Aorta (tissue), 5 donors: Measurements from ENCODE around the gene KIF5A. TPM values are rescaled to one million over a fixed set of nuclear protein-coding genes. Genes with fewer than 3 reads are reported as not detected.
"Not testable (repeated sequence)": the region's sequence is repeated elsewhere in the genome, so short reads cannot be mapped to it uniquely, and the experiment has no call there.

Experiments used
- ATAC-seq: fragments of 200-7000 bp; cut with Tn5 transposase; one replicate; pipeline ENCODE4 v1.9.1; 2022; ENCODE audit warnings: moderate library complexity; ENCODE audit not compliant: low FRiP score
- DNase-seq, 2 donors: peaks; one replicate each; pipeline ENCODE4 v3.0.0-alpha.2; 2020
- H3K27ac ChIP-seq, 2 donors: one replicate each; pipeline ENCODE4 v1.5.1; 2013; ENCODE audit warnings: low read length in 2 of 2, mild to moderate bottlenecking in 2 of 2, moderate library complexity in 2 of 2, control low read depth in 1 of 2, inconsistent platforms in 1 of 2, low read depth in 1 of 2
- H3K27me3 ChIP-seq, 2 donors: one replicate each; pipeline ENCODE4 v1.6.1; 2013; ENCODE audit warnings: control low read depth in 1 of 2, low read length in 1 of 2, mild to moderate bottlenecking in 1 of 2, moderate library complexity in 1 of 2; ENCODE audit not compliant: insufficient read depth in 2 of 2, control insufficient read depth in 1 of 2
- H3K36me3 ChIP-seq, 2 donors: one replicate each; pipeline ENCODE4 v1.6.1; 2013; ENCODE audit warnings: control low read depth in 1 of 2, low read length in 1 of 2, mild to moderate bottlenecking in 1 of 2; ENCODE audit not compliant: insufficient read depth in 2 of 2, control insufficient read depth in 1 of 2
- H3K4me1 ChIP-seq, 2 donors: one replicate each; pipeline ENCODE4 v1.6.1; 2013; ENCODE audit warnings: low read length in 2 of 2, control low read depth in 1 of 2, mild to moderate bottlenecking in 1 of 2, moderate library complexity in 1 of 2; ENCODE audit not compliant: insufficient read depth in 2 of 2, control insufficient read depth in 1 of 2
- H3K4me3 ChIP-seq, 2 donors: one replicate each; pipeline ENCODE4 v1.5.1; 2013; ENCODE audit warnings: low read length in 2 of 2, control low read depth in 1 of 2, mild to moderate bottlenecking in 1 of 2
- H3K9me3 ChIP-seq: one replicate; pipeline ENCODE4 v1.6.1; 2013; ENCODE audit warnings: mild to moderate bottlenecking, low read length; ENCODE audit not compliant: control insufficient read depth
- WGBS, 2 donors: extraction: QIAGEN DNeasy Blood & Tissue Kit; methylation state at CpG; one replicate each; pipeline ENCODE4 v1.1.7; 2013; 5-methylcytosine and 5-hydroxymethylcytosine counted together
- intact Hi-C, 2 donors: fragments of 100-400 bp; cut with DNase I; formaldehyde crosslinking; loops; one replicate each; pipeline versions ENCODE4 v1.14.2 to v1.15.0; 2022
- polyA plus RNA-seq, 2 donors: library from polyadenylated mRNA; stranded (reverse); fragments of 200-250 nt; gene quantifications; one replicate each; pipeline ENCODE4 v1.2.3, GENCODE V29; 2013
- total RNA-seq, 2 donors: library from RNA; stranded (reverse); fragmentation: NEBNext Ultra II Directional; extraction: Animal tissue kit (Norgen Biotek cat#: 25700); gene quantifications; one replicate each; pipeline ENCODE4 v1.2.1, GENCODE V29; 2021
- donor health status: healthy with polysubstance abuse.
- donor health status: Bipolar disorder and iron deficiency.
- donor health status: DM: no; HTN: no; CAD: no.
- donor health status: DM: no; HTN: no; CAD: no.
- donor health status: DM: yes; HTN: yes; CAD: no.

KIF5A gene
- total and polyA plus RNA-seq, 4 donors, result 0.75 to 3.5 (median 1.1) TPM

- Histone ChIP-seq H3K27me3 (no peaks in the 10 kb centered on the region), H3K4me1 (no peaks in the 10 kb centered on the region), H3K27ac (no peak overlapping the region), H3K9me3 (no peaks in the 10 kb centered on the region), H3K36me3 (peaks cover 0 to 7% of the 10 kb centered on the region in 2 donors), H3K4me3 (no peak overlapping the region)
- DNase-seq (no peak), ATAC-seq (no peak)
- 84 to 89% methylated on average over 10 of the region's 10 CpGs for WGBS, 2 donors
- intact Hi-C loops, result no loop called here
Measured at GRCh38 chr12:57613427-57614109, 63.7 kb downstream of the KIF5A start.

DNA sequence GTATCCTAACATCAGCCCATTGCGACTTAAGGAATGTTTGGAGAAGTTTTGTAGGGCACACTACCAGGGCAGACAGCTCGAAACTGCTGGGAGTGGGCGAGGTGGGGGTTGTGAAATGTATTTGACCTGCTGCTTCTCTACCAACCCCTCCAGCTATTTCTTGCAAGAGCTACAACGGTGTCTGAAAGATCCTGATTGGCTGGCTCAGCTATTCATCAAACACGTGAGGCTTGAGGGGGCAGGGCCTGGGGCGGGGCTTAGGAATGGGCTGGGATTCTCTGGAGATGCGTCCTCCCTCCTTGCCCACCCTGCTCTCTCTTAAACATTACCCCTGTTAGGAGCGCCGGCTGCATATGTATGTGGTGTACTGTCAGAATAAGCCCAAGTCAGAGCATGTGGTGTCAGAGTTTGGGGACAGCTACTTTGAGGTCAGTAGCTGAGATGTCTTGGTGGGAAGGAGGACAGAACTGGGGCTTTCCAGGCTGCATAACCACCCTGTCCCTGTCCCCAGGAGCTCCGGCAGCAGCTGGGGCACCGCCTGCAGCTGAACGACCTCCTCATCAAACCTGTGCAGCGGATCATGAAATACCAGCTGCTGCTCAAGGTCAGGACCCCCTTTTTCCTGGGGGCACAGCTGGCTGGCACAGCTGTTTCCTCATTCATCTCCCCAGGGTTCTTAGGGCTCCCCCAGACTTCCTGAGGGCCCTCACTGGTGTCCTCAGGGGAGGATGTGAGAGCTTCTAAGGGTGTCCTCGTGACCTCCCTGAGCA, 64.5 kb downstream of the KIF5A start:
- Histone ChIP-seq H3K4me1 (no peaks in the 10 kb centered on the region), H3K4me3 (no peak overlapping the region), H3K27ac (no peak overlapping the region), H3K27me3 (no peaks in the 10 kb centered on the region), H3K9me3 (no peaks in the 10 kb centered on the region), H3K36me3 (peaks cover 0 to 7% of the 10 kb centered on the region in 2 donors)
- no peak for ATAC-seq
- intact Hi-C loops, result no loop called here
- no peak for DNase-seq
- WGBS, 2 donors, result 61 to 65% methylated on average over 14 of the region's 14 CpGs

GRCh38 chr12:57614948-57615500, 65.2 kb downstream of the KIF5A start:
- 83% methylated on average over 11 of the region's 11 CpGs for WGBS, 2 donors
- H3K27me3 ChIP-seq, result no peaks in the 10 kb centered on the region
- H3K36me3 ChIP-seq, result peaks cover 0 to 7% of the 10 kb centered on the region in 2 donors
- no peak overlapping the region for H3K4me3 ChIP-seq
- no peak overlapping the region for H3K27ac ChIP-seq
- DNase-seq, result no peak
- intact Hi-C loops, result no loop called here
- ATAC-seq, result no peak
- no peaks in the 10 kb centered on the region for H3K9me3 ChIP-seq
- H3K4me1 ChIP-seq, result no peaks in the 10 kb centered on the region

DNA sequence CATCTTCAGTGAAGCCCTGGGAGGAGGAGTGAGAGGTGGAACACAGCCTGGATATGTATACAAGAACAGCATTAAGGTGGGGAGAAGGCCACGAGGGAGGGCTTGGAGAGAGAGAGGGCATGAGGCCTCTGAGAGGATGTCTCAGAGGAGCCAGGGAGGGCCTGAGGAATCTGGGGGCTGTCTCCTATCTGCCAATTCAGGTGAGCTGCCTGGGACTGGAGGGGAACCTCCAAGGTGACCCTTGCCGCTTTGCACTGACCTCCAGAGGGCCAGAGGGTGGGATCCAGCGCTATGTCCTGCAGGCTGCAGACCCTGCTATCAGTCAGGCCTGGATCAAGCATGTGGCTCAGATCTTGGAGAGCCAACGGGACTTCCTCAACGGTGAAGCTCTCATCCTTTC, 65.8 kb downstream of the KIF5A start:
- intact Hi-C loops, result no loop called here
- no peak for ATAC-seq
- Histone ChIP-seq H3K27me3 (no peaks in the 10 kb centered on the region), H3K4me3 (no peak overlapping the region), H3K9me3 (no peaks in the 10 kb centered on the region), H3K4me1 (no peaks in the 10 kb centered on the region), H3K27ac (no peak overlapping the region), H3K36me3 (peaks cover 0 to 7% of the 10 kb centered on the region in 2 donors)
- no peak for DNase-seq
- 86% methylated on average over 5 of the region's 5 CpGs for WGBS, 2 donors

DNA sequence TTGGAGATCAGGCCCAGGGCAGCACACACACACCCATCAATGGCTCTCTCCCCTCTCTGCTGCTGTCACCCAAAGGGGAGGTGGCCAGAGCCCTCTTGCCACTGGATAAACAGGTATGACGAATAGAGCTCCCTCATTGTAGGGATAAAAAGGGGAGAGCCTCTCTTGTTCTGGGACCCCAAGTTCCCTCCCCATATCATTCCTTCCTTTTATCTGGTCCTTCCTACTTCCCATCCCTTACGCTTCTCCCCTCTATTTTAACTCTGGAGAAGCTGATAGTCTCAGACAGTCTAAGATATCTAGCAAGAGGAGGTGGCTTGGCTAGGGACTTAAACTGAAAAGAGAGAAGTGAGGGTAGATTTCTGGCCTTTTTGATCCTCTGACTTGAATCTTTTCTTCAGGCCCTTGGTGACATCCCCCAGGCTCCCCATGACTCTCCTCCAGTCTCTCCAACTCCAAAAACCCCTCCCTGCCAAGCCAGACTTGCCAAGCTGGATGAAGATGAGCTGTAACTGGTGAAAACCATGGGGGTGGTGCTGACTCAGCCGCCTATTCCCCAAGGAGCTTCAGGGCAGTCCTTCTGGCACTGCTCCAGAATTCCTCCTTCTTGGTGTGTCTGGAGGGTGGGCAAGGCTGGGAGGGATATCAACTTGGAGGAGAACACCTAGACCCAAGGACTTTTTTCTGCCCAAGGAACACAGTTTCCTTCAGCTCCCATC, 66.7 kb downstream of the KIF5A start:
- no peak overlapping the region for H3K4me3 ChIP-seq
- 71 to 74% methylated on average over 3 of the region's 3 CpGs for WGBS, 2 donors
- H3K27me3 ChIP-seq, result no peaks in the 10 kb centered on the region
- peaks cover 0 to 7% of the 10 kb centered on the region in 2 donors for H3K36me3 ChIP-seq
- ATAC-seq (no peak), DNase-seq (no peak)
- no peak overlapping the region for H3K27ac ChIP-seq
- intact Hi-C loops, result no loop called here
- no peaks in the 10 kb centered on the region for H3K4me1 ChIP-seq
- H3K9me3 ChIP-seq, result no peaks in the 10 kb centered on the region

GRCh38 chr12:57617942-57618341, 68.1 kb downstream of the KIF5A start:
- Histone ChIP-seq H3K27me3 (no peaks in the 10 kb centered on the region), H3K27ac (no peak overlapping the region), H3K36me3 (peaks cover 0 to 7% of the 10 kb centered on the region in 2 donors), H3K9me3 (no peaks in the 10 kb centered on the region), H3K4me3 (no peak overlapping the region), H3K4me1 (no peaks in the 10 kb centered on the region)
- intact Hi-C loops, result no loop called here
- no peak for DNase-seq
- no peak for ATAC-seq
- WGBS, 2 donors, result 58 to 64% methylated on average over 11 of the region's 11 CpGs

- H3K4me1 ChIP-seq, H3K4me3 ChIP-seq, ATAC-seq, H3K36me3 ChIP-seq, H3K27ac ChIP-seq, DNase-seq, intact Hi-C loops, H3K9me3 ChIP-seq, H3K27me3 ChIP-seq: not testable (repeated sequence)
- WGBS, 2 donors, result 94 to 95% methylated on average over 6 of the region's 6 CpGs
Measured at GRCh38 chr12:57618431-57618830, 68.6 kb downstream of the KIF5A start.

DNA sequence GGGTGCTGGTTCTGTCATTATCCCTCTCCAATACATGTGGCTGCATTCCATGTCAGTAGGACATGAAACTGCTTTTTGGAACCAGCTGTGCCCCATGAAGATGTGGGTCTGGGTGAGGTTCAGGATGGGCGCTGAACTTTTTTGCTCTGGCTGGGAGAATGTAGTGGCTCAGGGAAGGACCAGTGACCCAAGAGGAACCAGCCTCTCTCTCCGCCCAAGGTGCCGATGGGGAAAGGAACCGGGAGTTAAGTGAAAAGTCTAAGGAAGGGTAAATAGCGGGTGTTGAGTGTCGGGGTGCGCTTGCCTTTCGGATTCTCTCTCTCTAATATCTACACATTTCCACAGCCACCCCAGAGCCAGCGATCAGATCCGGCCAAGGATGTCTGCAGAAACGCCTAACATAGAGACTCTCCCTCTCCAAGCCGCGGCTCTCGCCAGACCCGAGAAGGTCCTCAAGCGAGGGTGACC, 69.2 kb downstream of the KIF5A start:
- peaks cover 0 to 7% of the 10 kb centered on the region in 2 donors for H3K36me3 ChIP-seq
- intact Hi-C loops, result no loop called here
- no peak overlapping the region for H3K4me3 ChIP-seq
- ATAC-seq (no peak), DNase-seq (no peak)
- no peaks in the 10 kb centered on the region for H3K27me3 ChIP-seq
- WGBS, 2 donors, result 83 to 87% methylated on average over 16 of the region's 16 CpGs
- H3K27ac ChIP-seq, result no peak overlapping the region
- H3K4me1 ChIP-seq, result no peaks in the 10 kb centered on the region
- H3K9me3 ChIP-seq, result no peaks in the 10 kb centered on the region
